Neuronal stem cell (in vitro differentiated cells): ENCODE measurements around the gene ITGAE.
"Not testable (repeated sequence)": the region's sequence is repeated elsewhere in the genome, so short reads cannot be mapped to it uniquely, and the experiment has no call there.

Experiments
- DNase-seq: peaks from one replicate; pipeline ENCODE4 v3.0.0-alpha.2; 2013; ENCODE audit warnings: low spot score
- H2AFZ ChIP-seq: one replicate; pipeline ENCODE4 v1.6.1; 2013; ENCODE audit warnings: mild to moderate bottlenecking, low read length, inconsistent platforms
- H2AK5ac ChIP-seq: 2 replicates; pipeline ENCODE4 v1.6.1; 2013; ENCODE audit warnings: low read depth, mild to moderate bottlenecking, inconsistent platforms, low read length, moderate library complexity, mixed read lengths
- H2BK120ac ChIP-seq: 2 replicates; pipeline ENCODE4 v1.6.1; 2013; ENCODE audit warnings: low read depth, mild to moderate bottlenecking, inconsistent platforms, low read length, moderate library complexity, mixed read lengths
- H2BK12ac ChIP-seq: one replicate; pipeline ENCODE4 v1.6.1; 2013; ENCODE audit warnings: low read length, inconsistent platforms
- H2BK15ac ChIP-seq: 2 replicates; pipeline ENCODE4 v1.6.1; 2013; ENCODE audit warnings: mild to moderate bottlenecking, low read length, inconsistent platforms, mixed read lengths
- H2BK5ac ChIP-seq: one replicate; pipeline ENCODE4 v1.6.1; 2013; ENCODE audit warnings: inconsistent platforms, mild to moderate bottlenecking, low read length, moderate library complexity
- H3K14ac ChIP-seq: one replicate; pipeline ENCODE4 v1.6.1; 2013; ENCODE audit warnings: low read length, inconsistent platforms
- H3K18ac ChIP-seq: 2 replicates; pipeline ENCODE4 v1.6.1; 2013; ENCODE audit warnings: low read length, inconsistent platforms
- H3K23ac ChIP-seq: 2 replicates; pipeline ENCODE4 v1.6.1; 2013; ENCODE audit warnings: low read depth, mild to moderate bottlenecking, mixed read lengths, low read length, inconsistent platforms; ENCODE audit not compliant: poor library complexity
- H3K27ac ChIP-seq: replicated peaks from 3 replicates; pipeline ENCODE4 v1.5.1; 2013; ENCODE audit warnings: low read length, inconsistent platforms
- H3K27me3 ChIP-seq, 3 experiments: 2 replicates each; pipeline ENCODE4 v1.6.1; 2013; ENCODE audit warnings: low read length in 3 of 3, mild to moderate bottlenecking in 2 of 3, inconsistent platforms in 1 of 3, low read depth in 1 of 3, mixed read lengths in 1 of 3, moderate library complexity in 1 of 3; ENCODE audit not compliant: control insufficient read depth in 3 of 3, insufficient read depth in 3 of 3
- H3K36me3 ChIP-seq, 2 donors: replicated peaks in 1 of 2; 2 replicates each; pipeline ENCODE4 v1.6.1; 2013; ENCODE audit warnings: low read length in 2 of 2; ENCODE audit not compliant: control insufficient read depth in 2 of 2, insufficient read depth in 2 of 2
- H3K4ac ChIP-seq: 2 replicates; pipeline ENCODE4 v1.6.1; 2013; ENCODE audit warnings: inconsistent platforms, mild to moderate bottlenecking, low read length, moderate library complexity
- H3K4me1 ChIP-seq, 2 donors: 1 replicate in 1 of 2; 2 replicates in 1 of 2; pipeline ENCODE4 v1.6.1; 2013; ENCODE audit warnings: low read length in 2 of 2, low read depth in 1 of 2; ENCODE audit not compliant: control insufficient read depth in 2 of 2, insufficient read depth in 1 of 2
- H3K4me2 ChIP-seq: one replicate; pipeline ENCODE4 v1.6.1; 2013; ENCODE audit warnings: mild to moderate bottlenecking, low read length, inconsistent platforms; ENCODE audit not compliant: insufficient read depth, poor library complexity, severe bottlenecking
- H3K4me3 ChIP-seq, 2 donors: 2 replicates each; pipeline ENCODE4 v1.5.1; 2013; ENCODE audit warnings: low read length in 2 of 2, mild to moderate bottlenecking in 2 of 2, inconsistent platforms in 1 of 2, moderate library complexity in 1 of 2
- H3K79me1 ChIP-seq: one replicate; pipeline ENCODE4 v1.6.1; 2013; ENCODE audit warnings: low read depth, mild to moderate bottlenecking, inconsistent platforms, low read length, moderate library complexity
- H3K9ac ChIP-seq: one replicate; pipeline ENCODE4 v1.6.1; 2013; ENCODE audit warnings: mild to moderate bottlenecking, low read depth, low read length, inconsistent platforms; ENCODE audit not compliant: poor library complexity
- H3K9me3 ChIP-seq, 2 donors: replicated peaks in 1 of 2; 2 replicates each; pipeline versions ENCODE3 to v1.6.1; 2013; ENCODE audit warnings: low read length in 2 of 2, mild to moderate bottlenecking in 2 of 2, inconsistent platforms in 1 of 2, low read depth in 1 of 2, mixed read lengths in 1 of 2, moderate library complexity in 1 of 2; ENCODE audit not compliant: control insufficient read depth in 2 of 2, insufficient read depth in 1 of 2
- H4K8ac ChIP-seq: one replicate; pipeline ENCODE4 v1.6.1; 2013; ENCODE audit warnings: low read depth, mild to moderate bottlenecking, inconsistent platforms, low read length, moderate library complexity
- H4K91ac ChIP-seq: one replicate; pipeline ENCODE4 v1.6.1; 2013; ENCODE audit warnings: low read length, low read depth, mild to moderate bottlenecking, inconsistent platforms; ENCODE audit not compliant: poor library complexity
- WGBS, 2 donors: extraction: QIAGEN DNeasy Blood & Tissue Kit; methylation state at CpG; one replicate each; pipeline ENCODE4 v1.1.7; 2013; ENCODE audit warnings: missing lambda C conversion rate in 2 of 2, mixed read lengths in 1 of 2; ENCODE audit not compliant: insufficient read length in 2 of 2, insufficient replicate concordance in 1 of 2; ENCODE audit errors: extremely low coverage in 2 of 2; 5-methylcytosine and 5-hydroxymethylcytosine counted together

Gene ITGAE

GRCh38 chr17:3792481-3792880 is 8.5 kb downstream of the ITGAE start:
- no peaks in the 10 kb centered on the region for H3K79me1 ChIP-seq
- DNase-seq, result no peak
- H3K9ac ChIP-seq, result no peak overlapping the region
- no CpG with 5 or more reads among the region's 6 CpGs for WGBS, 2 donors
- H3K9me3 ChIP-seq, result peaks cover 0 to 3% of the 10 kb centered on the region in 2 donors
- H2AFZ ChIP-seq, result peak overlapping the region; percentile 27
- H3K4me1 ChIP-seq, result peaks cover 5 to 8% of the 10 kb centered on the region in 2 donors
- peaks cover 0 to 3% (median 0%) of the 10 kb centered on the region in 3 experiments for H3K27me3 ChIP-seq
- H2AK5ac ChIP-seq, result no peak overlapping the region
- H3K18ac ChIP-seq, result no peak overlapping the region
- H2BK120ac ChIP-seq, result no peak overlapping the region
- H2BK15ac ChIP-seq, result no peak overlapping the region
- peaks cover 0 to 4% of the 10 kb centered on the region in 2 donors for H3K36me3 ChIP-seq
- H3K4me3 ChIP-seq, result no peak overlapping the region
- H4K8ac ChIP-seq, result no peak overlapping the region
- H3K27ac ChIP-seq, result no peak overlapping the region
- H3K4ac ChIP-seq, result no peak overlapping the region
- no peak overlapping the region for H3K4me2 ChIP-seq
- no peak overlapping the region for H4K91ac ChIP-seq
- H2BK12ac ChIP-seq, result no peak overlapping the region
- H3K23ac ChIP-seq, result no peak overlapping the region
- H3K14ac ChIP-seq, result no peak overlapping the region
- H2BK5ac ChIP-seq, result no peak overlapping the region

- H3K4me1 ChIP-seq, result peaks cover 0 to 3% of the 10 kb centered on the region in 2 donors
- H3K36me3 ChIP-seq, result no peaks in the 10 kb centered on the region
- H2AK5ac ChIP-seq, result no peak overlapping the region
- H2AFZ ChIP-seq, result no peak overlapping the region
- H3K27me3 ChIP-seq, result no peaks in the 10 kb centered on the region
- no peak overlapping the region for H3K4me2 ChIP-seq
- H3K4me3 ChIP-seq, result no peak overlapping the region
- no peak overlapping the region for H3K9ac ChIP-seq
- H3K27ac ChIP-seq, result no peak overlapping the region
- no peak for DNase-seq
- no peak overlapping the region for H2BK120ac ChIP-seq
- no peak overlapping the region for H4K91ac ChIP-seq
- H2BK5ac ChIP-seq, result no peak overlapping the region
- H2BK12ac ChIP-seq, result no peak overlapping the region
- H3K14ac ChIP-seq, result no peak overlapping the region
- WGBS, 2 donors, result no CpG with 5 or more reads among the region's 2 CpGs
- H3K23ac ChIP-seq, result no peak overlapping the region
- no peak overlapping the region for H3K4ac ChIP-seq
- H2BK15ac ChIP-seq, result no peak overlapping the region
- no peak overlapping the region for H3K18ac ChIP-seq
- no peaks in the 10 kb centered on the region for H3K79me1 ChIP-seq
- no peaks in the 10 kb centered on the region for H3K9me3 ChIP-seq
- no peak overlapping the region for H4K8ac ChIP-seq
Measured at GRCh38 chr17:3788200-3788599, 12.8 kb downstream of the ITGAE start.

GRCh38 chr17:3785323-3785722 is 15.7 kb downstream of the ITGAE start:
- not testable (repeated sequence) for H2AK5ac ChIP-seq, H2AFZ ChIP-seq, H4K91ac ChIP-seq, H3K9me3 ChIP-seq, H2BK5ac ChIP-seq, H3K14ac ChIP-seq, H2BK12ac ChIP-seq, H3K27me3 ChIP-seq, DNase-seq, H3K79me1 ChIP-seq, H3K4me1 ChIP-seq, H3K4me3 ChIP-seq, H4K8ac ChIP-seq, H3K4ac ChIP-seq, H3K4me2 ChIP-seq, H2BK120ac ChIP-seq, H3K9ac ChIP-seq, H3K23ac ChIP-seq, H2BK15ac ChIP-seq, H3K18ac ChIP-seq, H3K27ac ChIP-seq, H3K36me3 ChIP-seq
- WGBS, 2 donors, result no CpG with 5 or more reads among the region's 5 CpGs

- H3K14ac ChIP-seq, result no peak overlapping the region
- H2BK15ac ChIP-seq, result no peak overlapping the region
- no CpG with 5 or more reads among the region's 8 CpGs for WGBS, 2 donors
- H2BK120ac ChIP-seq, result no peak overlapping the region
- no peak overlapping the region for H3K23ac ChIP-seq
- H3K4me3 ChIP-seq, result no peak overlapping the region
- H2BK12ac ChIP-seq, result no peak overlapping the region
- no peak overlapping the region for H3K4ac ChIP-seq
- no peak overlapping the region for H4K91ac ChIP-seq
- H3K9ac ChIP-seq, result no peak overlapping the region
- H3K4me2 ChIP-seq, result no peak overlapping the region
- no peak for DNase-seq
- no peak overlapping the region for H3K27ac ChIP-seq
- H3K4me1 ChIP-seq, result no peaks in the 10 kb centered on the region
- no peak overlapping the region for H2AFZ ChIP-seq
- H3K18ac ChIP-seq, result no peak overlapping the region
- H3K27me3 ChIP-seq, result peaks cover 0 to 3% (median 0%) of the 10 kb centered on the region in 3 experiments
- no peaks in the 10 kb centered on the region for H3K36me3 ChIP-seq
- H4K8ac ChIP-seq, result no peak overlapping the region
- H2AK5ac ChIP-seq, result no peak overlapping the region
- H3K9me3 ChIP-seq, result no peaks in the 10 kb centered on the region
- no peaks in the 10 kb centered on the region for H3K79me1 ChIP-seq
- H2BK5ac ChIP-seq, result no peak overlapping the region
Measured at GRCh38 chr17:3782751-3783150, 18.2 kb downstream of the ITGAE start.
